ENCODE measurements around the gene OSTN. TPM values are rescaled to one million over a fixed set of nuclear protein-coding genes. Genes with fewer than 3 reads are reported as not detected.
"Not testable (repeated sequence)": the region's sequence is repeated elsewhere in the genome, so short reads cannot be mapped to it uniquely, and the experiment has no call there.

Gene OSTN
- total and polyA plus RNA-seq, 10 donors = 0.03 TPM; not detected in 9

DNA sequence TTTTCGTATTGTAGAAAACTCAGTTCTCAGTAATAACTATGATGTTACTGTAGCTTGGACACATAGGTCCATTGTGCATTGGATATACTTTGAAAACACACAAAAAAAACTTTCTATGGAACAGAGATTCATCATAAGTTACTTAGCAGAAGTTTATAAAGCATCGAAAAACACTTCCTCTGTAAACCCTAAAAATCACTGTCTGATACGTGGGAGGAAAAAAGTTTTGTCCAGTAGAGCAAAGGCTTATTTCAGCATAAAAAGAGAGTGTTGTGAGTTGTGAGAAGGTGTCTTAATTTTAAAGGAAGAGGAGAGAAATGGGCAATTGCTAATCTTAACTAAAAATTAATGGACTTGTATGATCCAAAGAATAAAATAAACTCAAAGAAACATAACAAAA, 64.8 kb downstream of the OSTN start:
- intact Hi-C loops (cut with DNase I; ENCODE audit: low total_unique reads) = no loop called here
- Histone ChIP-seq H3K9me3 (no peaks in the 10 kb centered on the region), H3K4me3 (peak overlapping the region in 1 of 8 donors; percentile 6), H3K4me1 (peaks cover 9 to 37% (median 21%) of the 10 kb centered on the region in 6 donors), H3K27me3 (replicated peaks in 1 of 7) (no peaks in the 10 kb centered on the region), H3K36me3 (no peaks in the 10 kb centered on the region), H3K27ac (peak overlapping the region in 6 of 8 donors; percentile 46 to 71 (median 56))
- 38 to 53% (median 47%) methylated on average over 3 of the region's 3 CpGs for WGBS, 5 donors
- TF ChIP-seq POLR2AphosphoS5 (IDR thresholded peaks at IDR 0.05) (no peak), POLR2A (IDR thresholded peaks at IDR 0.05) (no peak)
- TF ChIP-seq, protein P1, sequence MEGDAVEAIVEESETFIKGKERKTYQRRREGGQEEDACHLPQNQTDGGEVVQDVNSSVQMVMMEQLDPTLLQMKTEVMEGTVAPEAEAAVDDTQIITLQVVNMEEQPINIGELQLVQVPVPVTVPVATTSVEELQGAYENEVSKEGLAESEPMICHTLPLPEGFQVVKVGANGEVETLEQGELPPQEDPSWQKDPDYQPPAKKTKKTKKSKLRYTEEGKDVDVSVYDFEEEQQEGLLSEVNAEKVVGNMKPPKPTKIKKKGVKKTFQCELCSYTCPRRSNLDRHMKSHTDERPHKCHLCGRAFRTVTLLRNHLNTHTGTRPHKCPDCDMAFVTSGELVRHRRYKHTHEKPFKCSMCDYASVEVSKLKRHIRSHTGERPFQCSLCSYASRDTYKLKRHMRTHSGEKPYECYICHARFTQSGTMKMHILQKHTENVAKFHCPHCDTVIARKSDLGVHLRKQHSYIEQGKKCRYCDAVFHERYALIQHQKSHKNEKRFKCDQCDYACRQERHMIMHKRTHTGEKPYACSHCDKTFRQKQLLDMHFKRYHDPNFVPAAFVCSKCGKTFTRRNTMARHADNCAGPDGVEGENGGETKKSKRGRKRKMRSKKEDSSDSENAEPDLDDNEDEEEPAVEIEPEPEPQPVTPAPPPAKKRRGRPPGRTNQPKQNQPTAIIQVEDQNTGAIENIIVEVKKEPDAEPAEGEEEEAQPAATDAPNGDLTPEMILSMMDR (IDR thresholded peaks at IDR 0.05 in 8 of 11, conservative IDR thresholded peaks at IDR 0.05 in 3 of 11) = no peak
- DNase-seq = no peak

DNA sequence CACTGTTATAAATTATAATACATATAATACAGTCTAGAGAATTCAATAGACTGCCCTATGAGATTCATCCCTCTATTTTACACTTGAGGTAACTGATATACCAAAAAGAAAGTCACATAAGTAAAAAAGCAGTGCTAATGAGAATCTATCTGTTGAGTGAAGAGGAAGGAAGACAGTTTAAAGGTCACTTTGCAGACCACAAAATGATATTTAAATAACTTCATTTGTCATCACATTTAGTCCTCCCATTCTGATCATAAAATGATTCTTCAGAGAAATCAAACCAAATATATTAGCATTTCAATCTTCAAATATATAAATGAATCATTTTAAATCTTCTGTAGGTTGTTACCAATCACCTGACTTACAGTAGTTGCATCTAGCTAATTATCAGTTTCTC, 69.7 kb downstream of the OSTN start:
- no peaks in the 10 kb centered on the region for H3K36me3 ChIP-seq
- intact Hi-C loops (cut with DNase I; ENCODE audit: low total_unique reads) = no loop called here
- no peaks in the 10 kb centered on the region for H3K27me3 ChIP-seq (replicated peaks in 1 of 7)
- peaks cover 4 to 33% (median 6%) of the 10 kb centered on the region in 6 donors for H3K4me1 ChIP-seq
- H3K27ac ChIP-seq = peak overlapping the region in 6 of 8 donors; percentile 34 to 72 (median 52)
- H3K9me3 ChIP-seq = no peaks in the 10 kb centered on the region
- DNase-seq = no peak
- TF ChIP-seq POLR2A (IDR thresholded peaks at IDR 0.05) = no peak
- TF ChIP-seq, protein P1 (IDR thresholded peaks at IDR 0.05 in 8 of 11, conservative IDR thresholded peaks at IDR 0.05 in 3 of 11) = no peak
- TF ChIP-seq POLR2AphosphoS5 (IDR thresholded peaks at IDR 0.05) = no peak
- no peak overlapping the region for H3K4me3 ChIP-seq

DNA sequence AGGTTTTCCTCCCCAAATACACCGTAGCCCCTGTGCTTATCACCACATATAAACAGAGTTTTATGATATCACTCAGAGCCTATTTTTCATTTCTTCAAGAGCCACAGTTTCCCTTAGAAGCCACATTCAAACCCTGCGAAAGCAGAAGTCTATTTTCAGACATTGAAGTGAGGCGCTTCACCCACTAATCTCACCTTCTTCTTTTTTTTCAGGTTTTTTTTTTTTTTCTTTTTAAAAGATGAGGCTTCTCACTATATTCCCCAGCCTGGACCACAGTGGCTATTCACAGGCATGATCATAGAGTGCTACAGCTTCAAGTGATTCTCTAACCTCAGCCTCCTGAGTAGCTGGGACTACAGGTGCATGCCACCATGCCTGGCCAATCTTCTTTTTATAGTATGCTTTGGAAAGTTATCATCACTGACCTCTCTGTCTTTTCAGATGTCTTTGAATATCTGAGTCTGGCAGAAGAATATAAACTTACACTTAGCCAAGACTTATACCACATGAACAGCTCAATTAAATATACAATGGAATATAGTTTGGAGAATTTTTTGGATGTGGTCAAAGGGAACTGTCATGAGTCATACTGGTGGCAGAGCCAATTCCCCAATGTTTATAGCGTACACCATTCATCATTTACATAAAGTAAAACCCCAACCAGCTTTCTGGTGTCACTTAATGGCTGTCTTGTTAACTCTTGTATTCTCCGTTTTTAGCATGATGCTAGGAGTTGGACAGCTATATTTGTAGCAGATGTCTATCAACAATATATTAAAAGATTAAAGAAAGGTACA, 70.4 kb downstream of the OSTN start:
- Histone ChIP-seq H3K9me3 (no peaks in the 10 kb centered on the region), H3K36me3 (no peaks in the 10 kb centered on the region), H3K27me3 (replicated peaks in 1 of 7) (no peaks in the 10 kb centered on the region), H3K27ac (peak overlapping the region in 6 of 8 donors; percentile 34 to 72 (median 52)), H3K4me1 (peaks cover 0 to 25% (median 2%) of the 10 kb centered on the region in 6 donors), H3K4me3 (no peak overlapping the region)
- DNase-seq = no peak
- intact Hi-C loops (cut with DNase I; ENCODE audit: low total_unique reads) = no loop called here
- 54 to 65% (median 58%) methylated on average over 5 of the region's 5 CpGs for WGBS, 5 donors
- TF ChIP-seq POLR2AphosphoS5 (IDR thresholded peaks at IDR 0.05) (no peak), POLR2A (IDR thresholded peaks at IDR 0.05) (no peak)
- TF ChIP-seq, protein P1 (IDR thresholded peaks at IDR 0.05 in 8 of 11, conservative IDR thresholded peaks at IDR 0.05 in 3 of 11) = no peak

DNA sequence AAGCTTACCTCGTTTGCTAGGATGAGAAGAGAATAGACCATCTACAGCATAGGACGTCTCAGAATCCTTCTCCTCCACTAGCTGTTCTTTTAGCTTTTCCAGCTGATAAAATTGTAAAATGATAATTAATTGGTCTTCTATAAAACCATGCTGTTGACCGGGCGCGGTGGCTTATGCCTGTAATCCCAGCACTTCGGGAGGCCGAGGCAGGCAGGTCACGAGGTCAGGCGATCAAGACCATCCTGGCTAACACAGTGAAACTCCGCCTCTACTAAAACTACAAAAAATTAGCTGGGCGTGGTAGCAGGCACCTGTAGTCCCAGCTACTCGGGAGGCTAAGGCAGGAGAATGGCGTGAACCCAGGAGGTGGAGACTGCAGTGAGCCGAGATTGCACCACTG, 76.2 kb downstream of the OSTN start:
- intact Hi-C loops (cut with DNase I; ENCODE audit: low total_unique reads); H3K27ac ChIP-seq: not testable (repeated sequence)
- WGBS, 5 donors = 90 to 95% (median 93%) methylated on average over 14 of the region's 14 CpGs

More for the DNA sequence above, 76.2 kb downstream of the OSTN start:
- H3K9me3 ChIP-seq; DNase-seq; H3K4me3 ChIP-seq; H3K36me3 ChIP-seq; H3K4me1 ChIP-seq; H3K27me3 ChIP-seq (replicated peaks in 1 of 7): not testable (repeated sequence)

Measured in spleen (tissue), 11 donors.